B cell (primary cell): ENCODE measurements around the gene POLR3K. TPM values are rescaled to one million over a fixed set of nuclear protein-coding genes. Genes with fewer than 3 reads are reported as not detected.
"Not testable (repeated sequence)": the region's sequence is repeated elsewhere in the genome, so short reads cannot be mapped to it uniquely, and the experiment has no call there.

Source experiments
- ATAC-seq: fragments of 200-7000 bp; cut with Tn5 transposase; one replicate; pipeline ENCODE4 v1.10.0; 2021; ENCODE audit warnings: low read depth, mild to moderate bottlenecking, moderate number of reproducible peaks, moderate library complexity
- CTCF ChIA-PET: fragments of 350-600 bp; sonication (Branson Sonifier 250); formaldehyde crosslinking; loops from one replicate; lab custom pipeline; 2021; ENCODE audit warnings: antibody characterized with exemption, inconsistent platforms; lab: Charles Lee
- POLR2A ChIA-PET: fragments of 350-600 bp; sonication (Branson Sonifier 250); formaldehyde crosslinking; loops from one replicate; lab custom pipeline; 2021; ENCODE audit warnings: antibody characterized with exemption; lab: Charles Lee
- DNase-seq: peaks from one replicate; pipeline ENCODE4 v3.0.0; 2013
- H2AFZ ChIP-seq: 2 replicates; pipeline ENCODE4 v1.6.1; 2012; ENCODE audit warnings: mild to moderate bottlenecking, low read depth, low read length; ENCODE audit not compliant: insufficient read depth, poor library complexity, severe bottlenecking
- H3K27ac ChIP-seq, 2 donors: 1 replicate in 1 of 2; 2 replicates in 1 of 2; pipeline ENCODE4 v1.5.1; 2012 to 2013; ENCODE audit warnings: low read length in 2 of 2, mild to moderate bottlenecking in 2 of 2, moderate library complexity in 1 of 2
- H3K27me3 ChIP-seq, 4 experiments: fragments of 200-600 bp in 1 of 4; sonication (generic) in 1 of 4; replicated peaks in 1 of 4; 1 replicate in 2 of 4; 2 replicates in 2 of 4; pipeline versions ENCODE4 v1.6.1 to v1.7.0; 2013 to 2016; ENCODE audit warnings: low read length in 3 of 4, mild to moderate bottlenecking in 2 of 4, mixed read lengths in 1 of 4, moderate library complexity in 1 of 4; ENCODE audit not compliant: insufficient read depth in 4 of 4, control insufficient read depth in 3 of 4; ENCODE audit errors: control extremely low read depth in 1 of 4
- H3K36me3 ChIP-seq, 2 experiments: replicated peaks in 1 of 2; 1 replicate in 1 of 2; 2 replicates in 1 of 2; pipeline versions ENCODE4 v1.6.1 to v1.7.1; 2013; ENCODE audit warnings: low read length in 1 of 2; ENCODE audit not compliant: insufficient read depth in 2 of 2, control insufficient read depth in 1 of 2; ENCODE audit errors: control extremely low read depth in 1 of 2, extremely low read depth in 1 of 2
- H3K4me1 ChIP-seq, 2 donors: fragments of 200-600 bp in 1 of 2; sonication (generic) in 1 of 2; 1 replicate in 1 of 2; 2 replicates in 1 of 2; pipeline versions ENCODE4 v1.5.1 to v1.6.1; 2013 to 2017; ENCODE audit warnings: low read length in 2 of 2; ENCODE audit not compliant: control insufficient read depth in 2 of 2, insufficient read depth in 2 of 2
- H3K4me2 ChIP-seq: replicated peaks from 2 replicates; pipeline ENCODE3; 2012; ENCODE audit warnings: mild to moderate bottlenecking, low read depth, low read length; ENCODE audit not compliant: poor library complexity, severe bottlenecking
- H3K4me3 ChIP-seq, 5 experiments: fragments of 200-600 bp in 1 of 5; sonication (generic) in 1 of 5; 1 replicate in 3 of 5; 2 replicates in 2 of 5; pipeline versions ENCODE4 v1.5.1 to v1.7.0; 2011 to 2016; ENCODE audit warnings: low read length in 4 of 5, mild to moderate bottlenecking in 4 of 5, low read depth in 2 of 5, control low read depth in 1 of 5, moderate library complexity in 1 of 5; ENCODE audit not compliant: insufficient read depth in 1 of 5; ENCODE audit errors: control extremely low read depth in 1 of 5, extremely low read depth in 1 of 5
- H3K79me2 ChIP-seq: fragments of 200-600 bp; sonication (generic); one replicate; pipeline ENCODE4 v1.6.0; 2016; ENCODE audit warnings: low read length; ENCODE audit not compliant: control insufficient read depth, insufficient read depth
- H3K9ac ChIP-seq: fragments of 200-600 bp; sonication (generic); 2 replicates; pipeline ENCODE4 v1.6.1; 2017; ENCODE audit warnings: mild to moderate bottlenecking, low read length, moderate library complexity
- H3K9me3 ChIP-seq, 3 donors: one replicate each; pipeline versions ENCODE4 v1.6.1 to v1.7.1; 2013; ENCODE audit warnings: low read length in 2 of 3; ENCODE audit not compliant: control insufficient read depth in 2 of 3, insufficient read depth in 1 of 3; ENCODE audit errors: control extremely low read depth in 1 of 3
- H4K20me1 ChIP-seq: 2 replicates; pipeline ENCODE4 v1.6.0; 2012; ENCODE audit warnings: mild to moderate bottlenecking, low read length; ENCODE audit not compliant: insufficient read depth, control insufficient read depth, poor library complexity, severe bottlenecking
- H3K27ac Mint-ChIP-seq: one replicate; pipeline ENCODE4 v1.8.0; 2021; ENCODE audit warnings: mixed read lengths
- H3K27me3 Mint-ChIP-seq: one replicate; pipeline ENCODE4 v1.8.0; 2021; ENCODE audit warnings: mixed read lengths
- H3K4me1 Mint-ChIP-seq: one replicate; pipeline ENCODE4 v1.8.0; 2021; ENCODE audit warnings: mixed read lengths
- H3K4me3 Mint-ChIP-seq: one replicate; pipeline ENCODE4 v1.8.0; 2021; ENCODE audit warnings: mixed read lengths
- H3K9me3 Mint-ChIP-seq: one replicate; pipeline ENCODE4 v1.8.0; 2022; ENCODE audit warnings: mixed read lengths; ENCODE audit not compliant: insufficient read depth
- EZH2 ChIP-seq: IDR thresholded peaks from 2 replicates; pipeline ENCODE4 v1.6.1; 2012; ENCODE audit warnings: borderline replicate concordance, low read depth, mild to moderate bottlenecking, moderate library complexity, low read length; ENCODE audit not compliant: insufficient read depth, poor library complexity, severe bottlenecking
- WGBS: methylation state at CpG from one replicate; pipeline ENCODE4 v1.1.5; 2013; ENCODE audit warnings: missing lambda C conversion rate; ENCODE audit not compliant: insufficient coverage; 5-methylcytosine and 5-hydroxymethylcytosine counted together
- intact Hi-C: fragments of 100-400 bp; cut with micrococcal nuclease; formaldehyde crosslinking; loops from one replicate; pipeline ENCODE4 v1.10.0; 2022
- polyA plus RNA-seq: library from polyadenylated mRNA; depleted of rRNA; stranded (reverse); fragments of >200 nt; gene quantifications from 2 replicates; pipeline ENCODE4 v1.2.3, GENCODE V29; 2012
- total RNA-seq, 2 donors: library from RNA; stranded (reverse); fragments of 120-200 nt in 1 of 2; gene quantifications; 1 replicate in 1 of 2; 2 replicates in 1 of 2; pipeline versions ENCODE4 v1.2.3 to v1.2.4, GENCODE V29; 2013 to 2022
- TF ChIP-seq, protein P1 (sequence below): fragments of 200-600 bp; IDR thresholded peaks from one replicate; pipeline ENCODE4 v1.8.0; 2022; ENCODE audit warnings: antibody characterized with exemption, mild to moderate bottlenecking

POLR3K gene
- total and polyA plus RNA-seq, 2 donors (not counting 1 experiment from before 2014, with no cell fraction given): 26.3 to 34.9 TPM

DNA sequence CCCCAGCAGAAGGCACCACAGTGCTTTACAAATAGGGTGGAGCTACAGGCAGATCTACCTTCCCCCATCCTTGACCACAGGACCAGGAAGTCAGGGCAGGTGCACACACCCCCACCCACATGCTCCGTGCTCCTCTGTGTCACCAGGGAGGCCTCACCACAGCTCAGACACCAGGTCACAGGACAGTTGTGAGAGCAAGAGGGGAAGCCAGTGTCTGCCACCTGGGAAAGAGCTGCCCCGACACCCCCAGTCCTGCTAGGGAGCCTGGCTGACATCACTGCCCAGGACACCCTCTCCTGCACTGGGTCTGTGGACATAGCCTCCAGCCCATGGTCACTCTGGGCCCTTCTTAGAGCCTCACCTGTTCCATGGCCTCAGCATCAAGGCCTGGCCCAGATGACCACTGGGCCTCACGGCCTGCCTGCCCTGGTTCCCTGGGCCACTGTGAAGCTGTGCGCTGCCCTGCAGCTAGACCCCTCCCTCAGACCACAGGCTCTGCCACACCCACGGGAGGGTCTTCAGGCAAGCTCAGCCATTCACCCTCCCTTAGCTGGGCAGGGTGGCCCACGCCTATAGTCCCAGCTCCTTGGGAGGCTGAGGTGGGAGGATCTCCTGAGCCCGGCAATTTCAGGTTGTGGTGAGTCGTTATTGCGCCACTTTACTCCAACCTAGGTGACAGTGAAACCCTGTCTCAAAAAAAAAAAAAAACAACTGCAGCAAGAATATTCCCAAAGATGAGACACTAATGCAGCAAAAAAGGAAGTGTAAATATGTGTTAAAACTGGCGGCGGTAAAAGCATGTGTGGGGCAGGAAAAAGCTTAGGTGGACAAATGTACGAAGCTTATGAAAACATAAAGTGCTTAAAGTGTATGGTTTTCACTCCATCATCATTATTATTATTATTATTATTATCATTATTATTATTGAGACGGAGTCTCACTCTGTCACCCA lies 14.2 kb downstream of the POLR3K start:
- H3K27ac Mint-ChIP-seq: peak overlapping the region; percentile 94
- H3K4me1 Mint-ChIP-seq: peaks cover 73% of the 10 kb centered on the region
- no peaks in the 10 kb centered on the region for H3K27me3 Mint-ChIP-seq

DNA sequence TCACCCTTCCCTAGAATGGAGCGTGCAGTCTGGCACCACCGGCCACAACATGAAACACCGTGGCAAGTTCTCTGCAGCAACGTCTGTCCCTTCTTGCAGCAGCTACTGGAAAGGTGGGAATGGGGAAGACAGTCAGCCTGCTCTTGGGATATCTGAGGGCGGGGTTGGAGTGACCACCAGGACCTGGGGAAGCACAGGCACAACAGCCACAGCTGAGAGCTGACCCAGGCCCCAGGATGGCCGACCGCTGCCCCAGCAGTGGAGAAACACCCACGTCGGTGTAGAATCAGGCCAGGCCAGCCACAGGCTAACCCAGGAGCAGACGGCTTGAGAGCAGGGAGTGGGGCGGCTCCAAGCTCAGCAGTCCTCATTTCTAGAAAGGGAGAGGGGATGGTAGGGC lies 15.2 kb downstream of the POLR3K start:
- Histone ChIP-seq H3K36me3 (peaks cover 4 to 20% of the 10 kb centered on the region in 2 experiments), H3K79me2 (peaks cover 65% of the 10 kb centered on the region), H3K27ac (peak overlapping the region; percentile 91 to 99), H3K4me1 (peaks cover 66 to 79% of the 10 kb centered on the region in 2 donors), H2AFZ (peak overlapping the region; percentile 36), H3K4me2 (peak overlapping the region; percentile 68), H3K4me3 (peak overlapping the region in 2 of 5 experiments; percentile 5 to 20), H3K9ac (peak overlapping the region; percentile 64)
- peak overlapping the region; percentile 94 for H3K27ac Mint-ChIP-seq
- intact Hi-C loops: loop anchor here (1.0 kb wide), 1 partner anchor 15 kb away; the partner anchor contains the start of genes POLR3K and SNRNP25
- peaks cover 81% of the 10 kb centered on the region for H3K4me1 Mint-ChIP-seq
- not testable (repeated sequence) for H3K27me3 Mint-ChIP-seq, H3K9me3 ChIP-seq, H4K20me1 ChIP-seq, ATAC-seq, DNase-seq, H3K9me3 Mint-ChIP-seq, H3K27me3 ChIP-seq
- WGBS: 91% methylated on average over 9 of the region's 11 CpGs
- ChIA-PET POLR2A (interaction anchor here (1.0 to 2.0 kb wide), 3 partner anchors 15 to 47 kb away, joined by 4 to 23 read pairs (median 4); partner anchors contain the start of genes POLR3K and SNRNP25), CTCF (interaction anchor here (1.2 to 4.5 kb wide), 8 partner anchors 11 to 69 kb away, joined by 3 to 35 read pairs (median 6); partner anchors contain the start of genes POLR3K and SNRNP25)
- peak overlapping the region; percentile 75 for H3K4me3 Mint-ChIP-seq

More for the DNA sequence above, 14.2 kb downstream of the POLR3K start:
- Histone ChIP-seq H3K36me3 (peaks cover 4 to 28% of the 10 kb centered on the region in 2 experiments), H2AFZ (peak overlapping the region; percentile 36), H3K4me3 (peak overlapping the region in 1 of 5 experiments; percentile 39), H3K9ac (peak overlapping the region; percentile 64), H3K4me1 (peaks cover 57 to 69% of the 10 kb centered on the region in 2 donors), H3K79me2 (peaks cover 57% of the 10 kb centered on the region), H3K27me3 (no peaks in the 10 kb centered on the region), H4K20me1 (no peaks in the 10 kb centered on the region), H3K9me3 (no peaks in the 10 kb centered on the region), H3K27ac (peak overlapping the region; percentile 91 to 99), H3K4me2 (peak overlapping the region; percentile 68)
- intact Hi-C loops: loop anchor here (1.0 kb wide), 1 partner anchor 14 kb away; the partner anchor contains the start of genes POLR3K and SNRNP25
- ChIA-PET CTCF (interaction anchor here (1.2 to 4.5 kb wide), 8 partner anchors 10 to 68 kb away, joined by 3 to 35 read pairs (median 6); partner anchors contain the start of genes POLR3K and SNRNP25), POLR2A (interaction anchor here (1.0 to 2.0 kb wide), 3 partner anchors 14 to 46 kb away, joined by 4 to 23 read pairs (median 4); partner anchors contain the start of genes POLR3K and SNRNP25)
- DNase-seq: peak; percentile 93
- TF ChIP-seq EZH2: no peak
- TF ChIP-seq, protein P1, sequence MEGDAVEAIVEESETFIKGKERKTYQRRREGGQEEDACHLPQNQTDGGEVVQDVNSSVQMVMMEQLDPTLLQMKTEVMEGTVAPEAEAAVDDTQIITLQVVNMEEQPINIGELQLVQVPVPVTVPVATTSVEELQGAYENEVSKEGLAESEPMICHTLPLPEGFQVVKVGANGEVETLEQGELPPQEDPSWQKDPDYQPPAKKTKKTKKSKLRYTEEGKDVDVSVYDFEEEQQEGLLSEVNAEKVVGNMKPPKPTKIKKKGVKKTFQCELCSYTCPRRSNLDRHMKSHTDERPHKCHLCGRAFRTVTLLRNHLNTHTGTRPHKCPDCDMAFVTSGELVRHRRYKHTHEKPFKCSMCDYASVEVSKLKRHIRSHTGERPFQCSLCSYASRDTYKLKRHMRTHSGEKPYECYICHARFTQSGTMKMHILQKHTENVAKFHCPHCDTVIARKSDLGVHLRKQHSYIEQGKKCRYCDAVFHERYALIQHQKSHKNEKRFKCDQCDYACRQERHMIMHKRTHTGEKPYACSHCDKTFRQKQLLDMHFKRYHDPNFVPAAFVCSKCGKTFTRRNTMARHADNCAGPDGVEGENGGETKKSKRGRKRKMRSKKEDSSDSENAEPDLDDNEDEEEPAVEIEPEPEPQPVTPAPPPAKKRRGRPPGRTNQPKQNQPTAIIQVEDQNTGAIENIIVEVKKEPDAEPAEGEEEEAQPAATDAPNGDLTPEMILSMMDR: no peak
- ATAC-seq: peak; percentile 86
- WGBS: 34% methylated on average over 5 of the region's 13 CpGs
- H3K4me3 Mint-ChIP-seq: peak overlapping the region; percentile 75
- H3K9me3 Mint-ChIP-seq: no peaks in the 10 kb centered on the region
